AG04450 (cell line): ENCODE results near the gene COL23A1. TPM values are rescaled to one million over a fixed set of nuclear protein-coding genes. Genes with fewer than 3 reads are reported as not detected.
"Not testable (repeated sequence)": the region's sequence is repeated elsewhere in the genome, so short reads cannot be mapped to it uniquely, and the experiment has no call there.

Experiments
- CTCF ChIA-PET: fragments of 300-600, 350-600 bp; formaldehyde crosslinking; extraction: SDS; loops from one replicate; lab custom pipeline; 2022; ENCODE audit warnings: antibody characterized with exemption, inconsistent platforms; lab: Charles Lee
- POLR2A ChIA-PET: fragments of 350-600 bp; formaldehyde crosslinking; extraction: SDS; loops from one replicate; lab custom pipeline; 2021; ENCODE audit warnings: antibody characterized with exemption, inconsistent platforms; lab: Yijun Ruan, JAX
- DNase-seq: peaks from one replicate; pipeline ENCODE4 v3.0.0-alpha.2; 2011; ENCODE audit warnings: low read depth, low spot score
- H3K27ac ChIP-seq: one replicate; pipeline ENCODE4 v1.5.1; 2012; ENCODE audit warnings: low read depth, low read length, control low read depth
- H3K27me3 ChIP-seq: one replicate; pipeline ENCODE4 v1.6.0; 2012; ENCODE audit warnings: low read length; ENCODE audit not compliant: control insufficient read depth, insufficient read depth
- H3K4me3 ChIP-seq: 2 replicates; pipeline ENCODE4 v1.5.1; 2011; ENCODE audit warnings: mild to moderate bottlenecking, low read depth, low read length, control low read depth
- H3K9me3 ChIP-seq: 2 replicates; pipeline ENCODE4 v1.5.1; 2012; ENCODE audit warnings: low read length; ENCODE audit not compliant: control insufficient read depth, insufficient read depth
- polyA plus RNA-seq: library from polyadenylated mRNA; depleted of rRNA; stranded (reverse); fragments of >200 nt; gene quantifications from 2 replicates; pipeline ENCODE4 v1.2.3, GENCODE V29; 2011
- TF ChIP-seq, protein P1 (sequence below): IDR thresholded peaks from 2 replicates; pipeline ENCODE4 v1.5.1; 2011; ENCODE audit warnings: low read depth, low read length, control low read depth, inconsistent platforms

Gene COL23A1
- polyA plus RNA-seq, 1 experiment, result not detected

DNA sequence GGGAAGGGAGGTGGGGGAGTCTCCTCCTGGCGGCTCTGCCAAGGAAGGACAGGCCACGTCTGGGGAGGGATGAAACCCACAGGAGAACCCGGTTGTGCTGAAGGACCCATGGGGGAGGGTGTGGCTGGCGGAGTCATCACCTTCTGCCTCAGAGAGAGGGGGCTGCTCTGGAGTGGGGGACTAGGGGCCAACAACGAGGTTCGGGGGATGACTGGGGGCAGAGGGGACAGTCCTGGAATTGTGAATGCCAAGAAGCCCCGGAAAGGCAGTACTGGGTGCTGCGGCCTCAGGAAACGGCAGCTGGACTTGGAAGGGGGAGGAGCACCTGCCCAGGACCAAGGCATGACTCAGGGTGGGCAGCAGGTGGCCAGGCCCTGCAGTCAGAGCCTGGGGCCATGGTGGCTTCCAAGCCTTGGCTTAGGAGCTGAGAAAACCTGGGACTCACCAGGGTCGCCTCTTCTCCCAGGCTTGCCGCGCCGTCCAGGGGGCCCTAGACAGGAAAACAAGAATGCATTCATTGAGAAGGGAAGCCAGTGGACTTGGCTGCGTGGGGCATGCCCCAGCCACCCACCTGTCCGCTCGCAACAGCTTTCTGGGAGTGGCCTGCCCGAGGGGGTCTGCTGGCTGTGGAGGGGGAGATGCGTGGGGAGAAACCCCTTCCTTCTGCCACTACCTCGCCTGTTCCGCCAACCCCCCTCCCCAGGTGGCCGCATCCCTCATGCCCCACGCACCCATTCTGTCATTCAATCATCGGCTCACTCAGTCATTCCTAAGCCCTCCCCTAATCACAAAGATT is 283.6 kb downstream of the COL23A1 start:
- no peak for DNase-seq
- ChIA-PET CTCF (no interaction called here), POLR2A (no interaction called here)
- H3K4me3 ChIP-seq, result no peak overlapping the region
- H3K27ac ChIP-seq, result no peak overlapping the region
- no peaks in the 10 kb centered on the region for H3K27me3 ChIP-seq
- H3K9me3 ChIP-seq, result peaks cover 65% of the 10 kb centered on the region
- TF ChIP-seq, protein P1, sequence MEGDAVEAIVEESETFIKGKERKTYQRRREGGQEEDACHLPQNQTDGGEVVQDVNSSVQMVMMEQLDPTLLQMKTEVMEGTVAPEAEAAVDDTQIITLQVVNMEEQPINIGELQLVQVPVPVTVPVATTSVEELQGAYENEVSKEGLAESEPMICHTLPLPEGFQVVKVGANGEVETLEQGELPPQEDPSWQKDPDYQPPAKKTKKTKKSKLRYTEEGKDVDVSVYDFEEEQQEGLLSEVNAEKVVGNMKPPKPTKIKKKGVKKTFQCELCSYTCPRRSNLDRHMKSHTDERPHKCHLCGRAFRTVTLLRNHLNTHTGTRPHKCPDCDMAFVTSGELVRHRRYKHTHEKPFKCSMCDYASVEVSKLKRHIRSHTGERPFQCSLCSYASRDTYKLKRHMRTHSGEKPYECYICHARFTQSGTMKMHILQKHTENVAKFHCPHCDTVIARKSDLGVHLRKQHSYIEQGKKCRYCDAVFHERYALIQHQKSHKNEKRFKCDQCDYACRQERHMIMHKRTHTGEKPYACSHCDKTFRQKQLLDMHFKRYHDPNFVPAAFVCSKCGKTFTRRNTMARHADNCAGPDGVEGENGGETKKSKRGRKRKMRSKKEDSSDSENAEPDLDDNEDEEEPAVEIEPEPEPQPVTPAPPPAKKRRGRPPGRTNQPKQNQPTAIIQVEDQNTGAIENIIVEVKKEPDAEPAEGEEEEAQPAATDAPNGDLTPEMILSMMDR, result no peak

DNA sequence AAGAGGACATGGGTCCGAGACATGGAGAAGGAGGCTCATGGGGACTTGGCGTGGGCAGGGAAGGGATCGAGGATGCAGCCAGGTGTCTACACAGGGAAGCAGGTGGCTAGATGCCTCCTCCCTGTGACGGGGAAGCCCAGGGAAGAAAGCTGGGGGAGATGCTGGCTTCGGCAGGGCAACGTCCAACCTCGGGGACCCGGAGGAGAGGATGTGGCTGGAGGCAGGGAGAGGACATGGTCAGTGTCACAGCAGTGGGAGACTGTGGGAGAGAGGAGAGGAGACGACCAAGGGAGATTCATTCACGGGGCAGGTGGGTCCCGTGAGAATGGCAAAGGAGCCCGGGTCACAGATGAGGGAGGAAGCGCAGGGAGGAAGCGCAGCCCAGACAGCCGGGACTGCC is 284.4 kb downstream of the COL23A1 start:
- H3K4me3 ChIP-seq, result no peak overlapping the region

DNA sequence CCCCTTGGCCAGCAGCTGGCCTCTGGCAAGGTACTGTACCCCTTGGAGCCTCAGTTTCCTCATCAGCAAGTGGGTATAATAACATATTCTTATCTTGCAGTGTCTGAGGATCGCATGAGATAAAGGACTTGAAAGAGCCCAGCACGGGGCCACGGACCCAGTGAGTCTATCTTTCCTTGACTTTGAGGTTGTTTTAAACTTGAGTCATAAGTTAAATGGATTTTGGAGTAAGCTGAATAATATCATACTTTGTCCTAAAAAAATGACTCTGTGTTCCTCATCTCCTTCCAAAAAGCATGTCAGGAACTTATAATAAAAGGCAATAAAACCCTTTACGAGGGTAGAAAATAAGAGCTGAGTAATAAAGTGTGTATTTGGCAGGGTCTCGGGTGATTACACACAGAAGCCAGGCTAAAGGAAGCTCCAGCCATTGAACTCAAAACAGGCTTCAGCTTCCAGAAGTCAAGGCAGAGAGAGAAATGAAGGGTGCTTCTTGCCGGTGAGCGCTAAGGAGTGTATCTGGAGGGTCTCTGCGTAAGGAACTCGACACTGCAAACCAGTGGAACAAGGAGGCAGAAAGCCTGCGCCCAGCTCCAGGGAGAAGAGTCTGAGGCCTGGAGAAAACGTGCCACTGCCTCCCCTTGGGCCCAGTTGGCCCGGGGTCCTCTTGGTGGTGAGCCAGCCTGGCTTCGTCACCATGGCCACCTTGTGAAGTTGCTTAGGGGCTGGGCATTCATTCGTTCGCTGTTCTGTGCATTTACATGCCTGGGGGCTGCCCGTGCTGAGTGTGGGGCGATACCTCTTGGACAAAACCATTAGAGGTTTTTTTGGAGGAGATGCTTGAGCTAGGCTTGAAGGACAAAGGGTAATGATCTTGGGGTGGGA is 285.2 kb downstream of the COL23A1 start:
- Histone ChIP-seq H3K9me3 (peaks cover 52% of the 10 kb centered on the region), H3K27ac (no peak overlapping the region), H3K4me3 (no peak overlapping the region), H3K27me3 (no peaks in the 10 kb centered on the region)
- ChIA-PET CTCF (no interaction called here), POLR2A (no interaction called here)
- TF ChIP-seq, protein P1, result no peak
- DNase-seq, result no peak

More for the DNA sequence above, 284.4 kb downstream of the COL23A1 start:
- Histone ChIP-seq H3K27me3 (no peaks in the 10 kb centered on the region), H3K9me3 (peaks cover 60% of the 10 kb centered on the region), H3K27ac (no peak overlapping the region)
- ChIA-PET CTCF (no interaction called here), POLR2A (no interaction called here)
- DNase-seq, result no peak
- TF ChIP-seq, protein P1, result no peak

DNA sequence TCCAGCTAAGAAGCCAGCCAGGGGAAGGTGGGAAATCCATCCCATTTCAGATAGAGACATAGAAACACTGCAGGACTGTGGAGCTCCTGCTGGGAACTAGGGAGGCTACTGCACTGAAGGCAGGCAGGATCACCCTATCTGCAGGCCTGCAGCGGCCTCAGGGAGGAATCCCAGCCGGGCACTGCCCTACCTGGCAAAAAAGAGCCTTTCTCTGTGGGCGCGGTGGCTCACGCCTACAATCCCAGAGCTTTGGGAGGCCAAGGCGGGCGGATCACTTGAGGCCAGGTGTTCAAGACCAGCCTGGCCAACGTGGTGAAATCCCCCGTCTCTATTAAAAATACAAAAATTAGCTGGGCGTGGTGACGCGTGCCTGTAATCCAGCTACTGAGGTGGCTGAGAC is 286.2 kb downstream of the COL23A1 start:
- POLR2A ChIA-PET, result no interaction called here
- DNase-seq, result no peak

DNA sequence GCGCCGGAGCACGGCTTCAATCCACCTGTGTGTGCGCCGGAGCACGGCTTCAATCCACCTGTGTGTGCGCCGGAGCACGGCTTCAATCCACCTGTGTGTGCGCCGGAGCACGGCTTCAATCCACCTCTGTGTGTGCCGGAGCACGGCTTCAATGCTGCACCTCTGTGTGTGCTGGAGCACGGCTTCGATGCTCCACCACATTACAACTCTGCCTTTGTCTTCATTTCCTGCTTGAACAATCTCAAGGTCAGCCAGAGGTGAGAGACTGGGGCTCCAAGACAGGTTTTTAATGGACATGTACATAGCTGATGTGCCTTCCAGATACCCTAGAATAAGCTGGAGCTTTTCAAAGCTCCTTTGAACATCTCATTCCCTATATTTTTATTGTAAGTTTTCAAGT is 287.9 kb downstream of the COL23A1 start:
- H3K27me3 ChIP-seq, DNase-seq, POLR2A ChIA-PET, H3K27ac ChIP-seq, CTCF ChIA-PET, H3K4me3 ChIP-seq: not testable (repeated sequence)
- peaks cover 40% of the 10 kb centered on the region for H3K9me3 ChIP-seq

More for the DNA sequence above, 286.2 kb downstream of the COL23A1 start:
- Histone ChIP-seq H3K27me3 (no peaks in the 10 kb centered on the region), H3K4me3 (no peak overlapping the region), H3K9me3 (peaks cover 45% of the 10 kb centered on the region), H3K27ac (no peak overlapping the region)
- TF ChIP-seq, protein P1, result no peak
- CTCF ChIA-PET, result no interaction called here
